Stimulated activated naive CD4-positive, alpha-beta T cell treated with Interleukin-2 at 50 U/mL for 16 hours (primary cell): Measurements from ENCODE around the gene FITM2.

ENCODE experiments used
- DNase-seq: peaks from one replicate; lab custom pipeline; 2025; lab: John Stamatoyannopoulos, UW

FITM2 gene

GRCh38 chr20:44280387-44280786 lies 30.6 kb downstream of the FITM2 start:
- DNase-seq = no peak

- no peak for DNase-seq
Observed at GRCh38 chr20:44279228-44279627, 31.8 kb downstream of the FITM2 start.

- no peak for DNase-seq
Observed at GRCh38 chr20:44274303-44275017, 36.5 kb downstream of the FITM2 start.

- DNase-seq = no peak
Observed at GRCh38 chr20:44273231-44274215, 37.5 kb downstream of the FITM2 start.

GRCh38 chr20:44271915-44272663 lies 38.9 kb downstream of the FITM2 start:
- no peak for DNase-seq

- no peak for DNase-seq
Observed at GRCh38 chr20:44268802-44269201, 42.2 kb downstream of the FITM2 start.

GRCh38 chr20:44264287-44264686 lies 46.7 kb downstream of the FITM2 start:
- no peak for DNase-seq

- DNase-seq = no peak
Observed at GRCh38 chr20:44258226-44258890, 52.6 kb downstream of the FITM2 start.

- no peak for DNase-seq
Observed at GRCh38 chr20:44256961-44257360, 54.0 kb downstream of the FITM2 start.

- DNase-seq = no peak
Observed at GRCh38 chr20:44255942-44256341, 55.1 kb downstream of the FITM2 start.

- DNase-seq = no peak
Observed at GRCh38 chr20:44254073-44254472, 56.9 kb downstream of the FITM2 start.

GRCh38 chr20:44253528-44253927 lies 57.5 kb downstream of the FITM2 start:
- DNase-seq = no peak
